ENCODE data around the gene FBXO15. TPM values are rescaled to one million over a fixed set of nuclear protein-coding genes. Genes with fewer than 3 reads are reported as not detected.

The FBXO15 gene
- total RNA-seq, 4 donors from 2014 or later, result not detected

DNA sequence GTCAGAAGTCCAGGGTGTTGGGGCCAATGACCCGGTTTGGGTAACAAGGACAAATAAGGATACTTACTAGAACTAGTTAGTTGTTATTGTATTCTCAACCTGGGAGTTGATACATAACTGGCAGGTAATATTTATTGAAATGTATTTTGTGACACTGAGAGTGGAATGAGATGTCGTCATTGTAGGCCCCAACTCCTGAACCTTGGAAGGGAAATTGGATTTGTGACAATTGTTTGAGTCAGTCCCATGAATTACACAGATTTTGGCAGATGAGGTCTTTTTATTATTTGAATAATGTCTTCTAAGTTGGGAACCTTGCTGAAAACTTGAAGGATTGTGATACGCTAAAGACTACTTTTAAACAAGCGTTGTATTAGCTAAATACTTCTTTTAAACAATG is 5.7 kb upstream of the FBXO15 start:
- H3K9me3 ChIP-seq, result no peaks in the 10 kb centered on the region
- TF ChIP-seq CTCF (IDR thresholded peaks at IDR 0.05 in 4 of 5, conservative IDR thresholded peaks at IDR 0.05 in 1 of 5), result no peak
- TF ChIP-seq POLR2A (IDR thresholded peaks at IDR 0.05), result no peak
- H3K4me3 ChIP-seq, result no peak overlapping the region
- peaks cover 26 to 40% of the 10 kb centered on the region in 2 donors for H3K4me1 ChIP-seq
- no peak for ATAC-seq
- H3K27ac ChIP-seq, result no peak overlapping the region
- intact Hi-C loops (cut with DNase I; ENCODE audit: low total_unique reads), result loop anchor here (10.0 kb wide), 1 partner anchor 1051 kb away; the partner anchor contains the start of gene PTGR3
- peaks cover 0 to 30% of the 10 kb centered on the region in 2 donors for H3K36me3 ChIP-seq
- no peak for DNase-seq
- H3K27me3 ChIP-seq, result no peaks in the 10 kb centered on the region
- in situ Hi-C loops (cut with MboI; ENCODE audit: low sequenced_read_pairs in 4 of 4), result no loop called here

DNA sequence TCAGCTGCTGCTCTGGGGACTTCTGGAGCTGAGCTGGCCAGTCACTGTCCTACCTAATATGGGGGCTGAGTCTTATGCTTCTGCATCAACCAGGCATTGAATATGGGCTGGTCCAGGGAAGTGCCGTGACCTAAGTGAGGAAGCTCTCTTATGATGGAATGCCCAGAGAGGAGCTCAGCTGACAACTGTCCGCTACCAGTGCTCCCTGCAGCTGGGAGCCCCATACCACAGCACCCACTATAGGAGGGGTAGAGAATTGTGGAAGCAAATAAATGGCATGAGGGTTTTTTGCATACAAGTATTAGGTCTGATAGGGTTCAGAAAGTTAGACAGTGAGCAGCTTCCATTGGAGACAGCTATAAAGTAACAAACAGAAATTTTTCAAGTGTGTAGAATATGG is 5.2 kb upstream of the FBXO15 start:
- peaks cover 0 to 25% of the 10 kb centered on the region in 2 donors for H3K36me3 ChIP-seq

GRCh38 chr18:74152270-74152669 is 4.6 kb upstream of the FBXO15 start:
- no peak for TF ChIP-seq CTCF (IDR thresholded peaks at IDR 0.05 in 4 of 5, conservative IDR thresholded peaks at IDR 0.05 in 1 of 5)
- TF ChIP-seq POLR2A (IDR thresholded peaks at IDR 0.05), result no peak
- no peaks in the 10 kb centered on the region for H3K27me3 ChIP-seq
- no peak overlapping the region for H3K4me3 ChIP-seq
- H3K27ac ChIP-seq, result peak overlapping the region in 1 of 4 donors; percentile 24
- intact Hi-C loops (cut with DNase I; ENCODE audit: low total_unique reads), result loop anchor here (10.0 kb wide), 1 partner anchor 1053 kb away; the partner anchor contains the start of gene PTGR3
- no peak for DNase-seq
- ATAC-seq, result no peak
- peaks cover 27 to 42% of the 10 kb centered on the region in 2 donors for H3K4me1 ChIP-seq
- H3K9me3 ChIP-seq, result no peaks in the 10 kb centered on the region
- peaks cover 0 to 25% of the 10 kb centered on the region in 2 donors for H3K36me3 ChIP-seq
- in situ Hi-C loops (cut with MboI; ENCODE audit: low sequenced_read_pairs in 4 of 4), result no loop called here

More for the DNA sequence above, 5.2 kb upstream of the FBXO15 start:
- in situ Hi-C loops (cut with MboI; ENCODE audit: low sequenced_read_pairs in 4 of 4), result no loop called here
- Histone ChIP-seq H3K9me3 (no peaks in the 10 kb centered on the region), H3K4me1 (peaks cover 26 to 40% of the 10 kb centered on the region in 2 donors), H3K4me3 (no peak overlapping the region), H3K27me3 (no peaks in the 10 kb centered on the region), H3K27ac (no peak overlapping the region)
- TF ChIP-seq POLR2A (IDR thresholded peaks at IDR 0.05) (no peak), CTCF (IDR thresholded peaks at IDR 0.05 in 4 of 5, conservative IDR thresholded peaks at IDR 0.05 in 1 of 5) (no peak)
- DNase-seq, result no peak
- no peak for ATAC-seq
- intact Hi-C loops (cut with DNase I; ENCODE audit: low total_unique reads), result loop anchor here (10.0 kb wide), 1 partner anchor 1052 kb away; the partner anchor contains the start of gene PTGR3

DNA sequence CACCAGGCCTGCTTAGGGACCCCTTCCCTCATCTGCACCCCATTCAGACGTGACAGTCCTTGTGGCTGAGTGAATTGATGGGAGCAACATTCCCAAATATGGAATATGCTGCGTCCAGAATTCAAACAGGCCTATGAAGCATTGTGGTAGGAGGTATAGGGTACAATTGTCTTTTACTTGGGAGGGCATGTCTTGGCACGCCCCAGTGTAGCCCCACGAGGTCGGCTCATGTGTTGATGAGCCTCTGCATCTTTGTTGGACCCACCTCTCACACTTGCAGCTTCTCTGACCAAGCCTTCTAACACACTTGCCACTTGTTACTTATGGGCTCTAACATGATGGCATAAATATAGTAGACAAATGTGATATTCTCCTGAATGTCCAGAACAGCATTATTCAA is 2.2 kb upstream of the FBXO15 start:
- no peak for ATAC-seq
- Histone ChIP-seq H3K4me1 (peaks cover 30 to 45% of the 10 kb centered on the region in 2 donors), H3K36me3 (peaks cover 0 to 4% of the 10 kb centered on the region in 2 donors), H3K9me3 (no peaks in the 10 kb centered on the region), H3K4me3 (peak overlapping the region; percentile 63 to 95 (median 81)), H3K27me3 (no peaks in the 10 kb centered on the region), H3K27ac (no peak overlapping the region)
- no peak for DNase-seq
- TF ChIP-seq CTCF (IDR thresholded peaks at IDR 0.05 in 4 of 5, conservative IDR thresholded peaks at IDR 0.05 in 1 of 5) (no peak), POLR2A (IDR thresholded peaks at IDR 0.05) (no peak)
- intact Hi-C loops (cut with DNase I; ENCODE audit: low total_unique reads), result loop anchor here (2.0 to 10.0 kb wide), 2 partner anchors 143 to 1055 kb away; partner anchors contain the start of gene PTGR3
- in situ Hi-C loops (cut with MboI; ENCODE audit: low sequenced_read_pairs in 4 of 4), result no loop called here
